ENCODE results near the gene BMP4.

BMP4 gene

GRCh38 chr14:53943751-53944083 lies 12.9 kb downstream of the BMP4 start:
- DNase-seq = no peak

DNA sequence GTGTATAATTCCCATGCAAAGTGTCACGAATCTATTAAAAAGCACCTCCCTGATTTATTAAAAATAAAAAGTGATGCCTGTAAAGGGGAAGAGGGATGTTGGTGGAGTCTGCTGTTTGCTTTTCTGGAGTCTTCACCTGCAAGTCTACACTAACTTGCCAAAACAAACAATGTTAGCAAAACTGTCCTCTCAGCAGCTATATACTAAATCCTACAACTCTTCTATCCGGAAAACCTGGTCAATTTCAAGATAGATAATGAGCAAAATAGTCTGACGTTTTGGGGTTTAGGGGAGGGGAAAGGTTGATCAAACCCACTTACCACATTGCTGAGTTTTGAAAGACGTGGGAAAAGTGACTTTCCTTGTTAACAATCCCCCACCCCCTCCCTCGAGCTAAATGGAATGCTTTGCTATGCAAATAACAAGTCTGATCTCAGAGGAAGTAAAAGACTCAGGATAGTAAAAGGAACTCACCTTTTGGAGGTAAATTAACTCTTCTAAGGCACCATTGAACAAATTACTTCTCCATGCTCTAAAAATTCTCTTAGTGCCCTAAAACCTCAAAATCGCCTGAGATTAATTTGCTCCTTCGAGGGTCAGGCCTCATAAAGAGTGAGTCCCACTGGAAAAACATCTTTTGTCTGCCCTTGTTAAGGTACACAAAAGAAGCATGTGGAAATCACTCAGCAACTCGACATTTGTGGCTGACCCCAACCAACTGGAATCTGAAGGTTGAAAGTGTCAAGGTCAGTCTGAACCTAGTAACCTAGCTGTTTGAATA lies 13.5 kb downstream of the BMP4 start:
- peak; percentile 91 for DNase-seq

DNA sequence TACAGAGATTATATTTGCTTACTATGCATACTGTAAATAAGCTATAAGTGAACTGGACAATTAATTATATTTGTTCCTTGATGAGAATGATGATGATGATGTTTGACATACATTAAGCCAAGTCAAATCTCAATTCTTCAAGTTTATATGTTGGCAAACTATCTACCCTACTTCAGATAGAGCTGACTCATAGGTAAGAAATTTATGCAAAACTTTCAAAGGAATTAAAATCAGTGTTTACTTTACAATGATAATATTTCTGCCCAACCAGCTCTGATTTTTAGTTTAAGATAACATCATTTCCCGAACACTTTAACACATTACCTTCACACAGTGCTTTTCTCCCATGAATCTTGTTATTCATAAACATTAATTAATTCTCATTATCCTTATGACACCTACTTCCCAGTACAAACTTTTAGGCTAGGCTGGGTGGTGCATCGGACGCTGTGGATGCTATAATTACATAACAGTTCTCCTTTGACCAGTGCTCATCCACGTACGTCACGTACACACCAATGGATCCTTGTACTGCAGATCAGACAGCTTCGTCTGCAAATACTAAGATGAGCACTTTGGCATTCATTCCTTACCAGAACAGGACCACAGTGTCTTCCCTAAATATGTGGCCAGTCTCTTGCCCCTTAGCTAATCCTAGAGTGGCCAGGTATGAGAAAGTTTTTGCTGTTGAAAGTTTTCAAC lies 18.3 kb downstream of the BMP4 start:
- no peak for DNase-seq

GRCh38 chr14:53934778-53935414 lies 21.7 kb downstream of the BMP4 start:
- no peak for DNase-seq

GRCh38 chr14:53932966-53933365 lies 23.7 kb downstream of the BMP4 start:
- DNase-seq = no peak

DNA sequence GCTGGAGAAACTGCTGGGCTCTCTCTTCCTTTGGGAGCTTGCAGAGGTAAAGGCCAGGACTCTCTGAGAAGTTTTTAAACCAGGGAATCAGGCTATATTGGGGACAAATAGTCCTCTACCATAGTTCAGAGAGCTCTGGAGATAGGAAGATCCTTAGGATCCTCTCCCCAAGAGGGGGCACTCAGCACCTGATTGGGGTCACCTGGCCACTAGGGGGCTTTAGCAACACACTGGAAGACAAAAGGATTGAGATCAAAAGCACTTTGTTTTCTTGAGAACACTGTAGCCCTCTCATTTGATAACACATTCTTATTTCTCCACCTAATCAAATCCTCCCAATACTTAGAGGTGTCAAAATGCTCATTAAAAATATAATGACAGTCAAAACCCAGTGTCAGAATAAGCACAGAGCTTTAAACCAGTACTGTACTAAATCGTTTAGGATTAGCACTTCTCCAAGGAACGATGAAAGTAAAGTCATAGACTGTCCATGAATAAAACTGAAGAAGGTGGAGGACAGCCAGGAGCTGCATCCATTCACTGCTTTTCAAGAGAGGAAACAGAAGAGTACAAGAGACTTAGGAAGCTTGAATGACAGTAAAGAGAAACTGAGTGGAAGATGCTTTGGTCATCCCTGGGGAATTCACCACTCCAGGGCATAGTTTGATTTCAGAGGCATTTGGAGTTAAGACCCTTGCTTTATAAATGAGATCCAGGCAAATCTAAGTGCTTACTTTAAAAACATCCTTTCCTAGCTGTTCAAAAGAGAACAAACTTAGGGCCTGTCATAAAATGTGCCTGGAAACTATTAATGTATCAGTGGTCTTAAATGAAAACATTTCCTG lies 26.5 kb downstream of the BMP4 start:
- DNase-seq = no peak

- DNase-seq = no peak
Observed at GRCh38 chr14:53927171-53927570, 29.5 kb downstream of the BMP4 start.

DNA sequence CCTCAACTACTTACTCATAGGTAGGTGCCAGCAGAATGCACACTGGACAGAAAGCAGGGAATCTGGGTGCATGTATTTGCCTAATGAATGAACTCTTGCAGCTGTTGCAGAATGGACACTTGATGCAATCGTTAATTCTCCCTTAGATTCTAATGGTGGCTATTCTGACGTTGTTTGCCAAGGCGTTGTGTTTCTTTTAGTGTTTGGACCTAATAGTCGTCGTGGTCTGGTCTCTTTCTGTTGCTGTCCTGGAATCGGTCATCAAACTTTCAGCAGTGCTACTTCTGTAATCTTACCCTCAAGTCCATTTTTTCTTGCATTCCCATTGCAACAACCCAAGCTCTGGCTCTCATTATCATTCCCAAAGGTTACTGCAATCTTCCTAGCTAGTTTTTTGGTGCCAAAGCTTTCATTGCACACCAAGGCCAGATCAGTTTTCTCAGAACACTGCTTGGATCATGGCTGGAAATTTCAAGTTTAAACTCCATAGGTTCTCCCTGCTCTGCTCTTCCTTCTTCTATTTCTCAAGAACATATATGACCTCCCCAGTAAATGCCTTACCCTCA lies 31.3 kb downstream of the BMP4 start:
- DNase-seq = no peak

DNA sequence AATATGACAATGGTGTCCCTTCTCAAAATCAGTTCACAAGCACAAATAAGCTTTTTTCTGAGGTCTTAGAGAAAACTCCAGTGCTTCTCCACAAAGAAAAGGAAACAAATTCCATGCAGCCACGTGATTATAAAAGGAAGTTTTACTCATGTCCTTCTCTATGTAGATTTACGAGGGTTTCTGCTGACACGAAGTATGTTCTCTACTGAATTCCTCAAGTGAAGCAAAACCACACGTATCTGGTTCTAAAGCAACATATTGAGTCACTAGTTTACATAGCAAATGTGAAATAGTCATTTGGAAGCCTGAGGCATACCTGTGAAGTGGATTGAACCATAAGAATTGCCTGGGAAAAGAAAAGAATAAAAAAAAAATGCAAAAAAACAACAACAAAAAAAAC lies 31.9 kb downstream of the BMP4 start:
- DNase-seq = peak; percentile 12

GRCh38 chr14:53921027-53921426 lies 35.6 kb downstream of the BMP4 start:
- no peak for DNase-seq

DNA sequence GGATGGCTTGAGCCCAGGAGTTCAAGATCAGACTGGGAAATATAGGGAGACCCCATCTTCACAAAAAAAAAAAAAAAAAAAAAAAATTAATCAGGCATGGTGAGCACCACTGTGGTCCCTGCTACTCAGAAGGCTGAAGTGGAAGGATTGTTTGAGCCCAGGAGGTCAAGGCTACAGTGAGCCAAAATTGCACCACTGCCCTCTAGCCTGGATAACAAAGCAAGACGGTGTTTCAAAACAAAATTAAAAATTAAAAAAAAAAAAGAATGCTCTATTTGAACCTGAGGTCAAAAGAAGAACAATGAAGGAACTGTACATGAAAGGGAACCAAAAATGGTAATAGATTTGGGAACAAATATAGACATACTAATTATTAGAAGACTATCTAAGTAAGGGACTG lies 40.4 kb downstream of the BMP4 start:
- no peak for DNase-seq

GRCh38 chr14:53915364-53916014 lies 41.1 kb downstream of the BMP4 start:
- DNase-seq = no peak

GRCh38 chr14:53912021-53912420 lies 44.6 kb downstream of the BMP4 start:
- no peak for DNase-seq

GRCh38 chr14:53908416-53908815 lies 48.2 kb downstream of the BMP4 start:
- no peak for DNase-seq

DNA sequence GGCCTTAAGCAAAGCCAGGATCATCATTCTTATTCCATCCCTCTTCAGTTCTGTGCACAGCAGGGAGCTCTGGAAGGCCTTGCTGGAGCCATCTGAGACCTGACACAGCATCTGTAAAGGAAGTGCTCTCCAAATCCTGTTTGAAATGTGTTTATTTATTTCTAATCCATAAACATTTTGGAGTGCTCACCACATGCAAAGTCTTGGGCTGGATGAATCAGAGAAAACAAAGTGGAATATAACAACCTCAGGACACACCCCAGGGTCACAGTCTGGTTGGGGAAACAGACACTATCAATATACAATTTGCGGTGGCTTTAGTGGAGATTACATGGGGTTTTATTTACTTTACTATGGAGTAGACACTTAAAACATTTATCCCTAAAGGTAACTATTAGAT lies 54.3 kb downstream of the BMP4 start:
- no peak for DNase-seq

- no peak for DNase-seq
Observed at GRCh38 chr14:53900499-53900898, 56.1 kb downstream of the BMP4 start.

Data from DMS79 (cell line).